ENCODE data around the gene TBK1.

Gene TBK1

GRCh38 chr12:64500394-64500793 lies 48.5 kb downstream of the TBK1 start:
- DNase-seq (ENCODE audit: low read depth): no peak
- H3K4me3 ChIP-seq (ENCODE audit: control insufficient read depth, low read depth, low read length): no peak overlapping the region
- TF ChIP-seq CTCF (IDR thresholded peaks at IDR 0.05; ENCODE audit: control insufficient read depth, insufficient read depth, low read depth, low read length, missing control alignments): no peak

- no peak for TF ChIP-seq CTCF (IDR thresholded peaks at IDR 0.05; ENCODE audit: control insufficient read depth, insufficient read depth, low read depth, low read length, missing control alignments)
- no peak for DNase-seq (ENCODE audit: low read depth)
- H3K4me3 ChIP-seq (ENCODE audit: control insufficient read depth, low read depth, low read length): no peak overlapping the region
These were observed 49.6 kb downstream of the TBK1 start for GRCh38 chr12:64501486-64501885.

- TF ChIP-seq CTCF (IDR thresholded peaks at IDR 0.05; ENCODE audit: control insufficient read depth, insufficient read depth, low read depth, low read length, missing control alignments): no peak
These were observed 55.0 kb downstream of the TBK1 start for GRCh38 chr12:64506955-64507354.

GRCh38 chr12:64510667-64511066 lies 58.7 kb downstream of the TBK1 start:
- no peak overlapping the region for H3K4me3 ChIP-seq (ENCODE audit: control insufficient read depth, low read depth, low read length)
- TF ChIP-seq CTCF (IDR thresholded peaks at IDR 0.05; ENCODE audit: control insufficient read depth, insufficient read depth, low read depth, low read length, missing control alignments): no peak
- no peak for DNase-seq (ENCODE audit: low read depth)

More at GRCh38 chr12:64506955-64507354, 55.0 kb downstream of the TBK1 start:
- H3K4me3 ChIP-seq (ENCODE audit: control insufficient read depth, low read depth, low read length): no peak overlapping the region
- DNase-seq (ENCODE audit: low read depth): no peak

GRCh38 chr12:64518396-64518795 lies 66.5 kb downstream of the TBK1 start:
- no peak for TF ChIP-seq CTCF (IDR thresholded peaks at IDR 0.05; ENCODE audit: control insufficient read depth, insufficient read depth, low read depth, low read length, missing control alignments)

GRCh38 chr12:64521833-64522232 lies 69.9 kb downstream of the TBK1 start:
- TF ChIP-seq CTCF (IDR thresholded peaks at IDR 0.05; ENCODE audit: control insufficient read depth, insufficient read depth, low read depth, low read length, missing control alignments): no peak
- no peak overlapping the region for H3K4me3 ChIP-seq (ENCODE audit: control insufficient read depth, low read depth, low read length)
- no peak for DNase-seq (ENCODE audit: low read depth)

More at GRCh38 chr12:64518396-64518795, 66.5 kb downstream of the TBK1 start:
- no peak for DNase-seq (ENCODE audit: low read depth)
- no peak overlapping the region for H3K4me3 ChIP-seq (ENCODE audit: control insufficient read depth, low read depth, low read length)

GRCh38 chr12:64522316-64522715 lies 70.4 kb downstream of the TBK1 start:
- no peak overlapping the region for H3K4me3 ChIP-seq (ENCODE audit: control insufficient read depth, low read depth, low read length)
- DNase-seq (ENCODE audit: low read depth): no peak
- no peak for TF ChIP-seq CTCF (IDR thresholded peaks at IDR 0.05; ENCODE audit: control insufficient read depth, insufficient read depth, low read depth, low read length, missing control alignments)

All from AG09309 (cell line).